ENCODE data around the gene MGAT1.

The MGAT1 gene

DNA sequence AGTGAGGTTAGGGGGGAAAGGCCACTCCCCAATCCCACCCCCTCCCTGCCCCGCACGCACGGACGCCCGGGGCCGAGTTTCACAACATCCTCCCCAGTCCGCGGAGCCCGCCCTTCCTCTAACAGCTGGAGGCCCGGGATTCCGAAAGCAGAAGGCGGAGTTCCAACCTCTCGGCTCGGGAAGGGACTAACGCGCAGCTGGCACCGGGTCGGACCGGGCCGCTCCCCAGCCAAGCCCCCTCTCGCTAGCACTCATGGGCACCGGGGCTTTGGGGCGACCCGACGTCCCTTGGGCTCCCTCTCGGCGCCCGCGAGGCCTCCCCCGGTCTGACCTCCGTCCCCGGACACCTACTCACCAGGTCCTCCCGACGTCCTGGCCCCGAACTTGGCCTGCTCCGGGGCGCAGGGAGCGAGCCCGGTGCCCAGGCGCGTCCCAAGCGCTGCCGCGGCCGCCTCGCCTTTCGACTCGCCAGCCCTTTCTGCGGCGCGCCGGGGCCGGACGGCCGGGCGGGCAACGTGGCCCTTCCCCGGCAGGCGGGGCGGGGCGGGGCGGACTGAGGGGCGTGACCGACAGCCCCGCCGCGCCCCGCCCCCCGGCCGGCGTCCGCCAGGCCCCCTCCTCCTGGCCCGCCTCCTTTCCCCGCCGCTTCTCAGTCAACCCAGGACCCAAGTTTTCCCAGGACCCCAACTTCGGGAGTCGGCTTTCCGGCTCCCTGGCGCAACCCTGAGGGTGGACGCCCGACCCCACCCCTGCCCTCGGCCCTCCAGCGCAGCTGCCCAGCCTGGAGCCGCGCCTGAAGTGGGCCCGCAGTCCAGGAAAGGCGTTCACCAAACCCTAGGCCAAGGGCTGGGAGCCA lies at the start of gene MGAT1:
TSS of gene MGAT1 (minus strand) at position 482 of the 856 bp plus-strand sequence. CDS start 9,835 bp downstream, outside the sequence.
- peak within 1 kb of the TSS; percentile 47 for H2AFZ ChIP-seq (ENCODE audit: low read depth, low read length)

GRCh38 chr5:180850434-180851078 lies 48.0 kb upstream of the MGAT1 start:
- Histone ChIP-seq H3K4me3 (ENCODE audit: low read length) (no peak overlapping the region), H2AFZ (ENCODE audit: low read depth, low read length) (no peak overlapping the region), H3K4me1 (ENCODE audit: insufficient read depth, low read length) (no peaks in the 10 kb centered on the region), H3K36me3 (ENCODE audit: insufficient read depth, low read length) (peaks cover 48% of the 10 kb centered on the region), H3K9me3 (ENCODE audit: low read length) (peaks cover 31% of the 10 kb centered on the region), H3K27me3 (ENCODE audit: insufficient read depth, low read length) (no peaks in the 10 kb centered on the region)

More for the DNA sequence above, at the start of gene MGAT1:
- H3K4me1 ChIP-seq (ENCODE audit: insufficient read depth, low read length) = peaks cover 28% of the 10 kb centered on the region
- peaks cover 13% of the 10 kb centered on the region for H3K36me3 ChIP-seq (ENCODE audit: insufficient read depth, low read length)
- no peaks in the 10 kb centered on the region for H3K27me3 ChIP-seq (ENCODE audit: insufficient read depth, low read length)
- peak within 1 kb of the TSS; percentile 91 for H3K4me3 ChIP-seq (ENCODE audit: low read length)
- H3K9me3 ChIP-seq (ENCODE audit: low read length) = no peaks in the 10 kb centered on the region

DNA sequence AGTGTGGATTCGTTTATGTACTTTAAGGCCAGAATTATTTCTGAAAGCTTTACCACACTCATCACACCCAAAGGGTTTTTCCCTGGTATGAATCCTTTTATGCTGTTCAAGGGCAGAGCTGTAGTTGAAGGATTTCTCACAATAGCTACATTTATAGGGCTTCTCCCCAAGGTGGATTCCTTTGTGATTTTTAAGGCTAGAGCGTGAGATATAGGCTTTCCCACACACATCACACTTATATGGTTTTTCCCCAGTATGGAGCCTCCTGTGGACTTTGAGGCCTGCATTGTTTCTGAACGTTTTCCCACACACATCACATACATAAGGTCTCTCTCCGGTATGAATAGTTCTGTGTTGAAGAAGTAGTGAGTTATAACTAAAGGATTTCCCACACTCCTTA lies 47.2 kb upstream of the MGAT1 start:
- H3K9me3 ChIP-seq (ENCODE audit: low read length) = peaks cover 33% of the 10 kb centered on the region
- H3K4me1 ChIP-seq (ENCODE audit: insufficient read depth, low read length) = no peaks in the 10 kb centered on the region
- no peaks in the 10 kb centered on the region for H3K27me3 ChIP-seq (ENCODE audit: insufficient read depth, low read length)
- H3K4me3 ChIP-seq (ENCODE audit: low read length) = no peak overlapping the region
- H3K36me3 ChIP-seq (ENCODE audit: insufficient read depth, low read length) = peaks cover 45% of the 10 kb centered on the region
- no peak overlapping the region for H2AFZ ChIP-seq (ENCODE audit: low read depth, low read length)

DNA sequence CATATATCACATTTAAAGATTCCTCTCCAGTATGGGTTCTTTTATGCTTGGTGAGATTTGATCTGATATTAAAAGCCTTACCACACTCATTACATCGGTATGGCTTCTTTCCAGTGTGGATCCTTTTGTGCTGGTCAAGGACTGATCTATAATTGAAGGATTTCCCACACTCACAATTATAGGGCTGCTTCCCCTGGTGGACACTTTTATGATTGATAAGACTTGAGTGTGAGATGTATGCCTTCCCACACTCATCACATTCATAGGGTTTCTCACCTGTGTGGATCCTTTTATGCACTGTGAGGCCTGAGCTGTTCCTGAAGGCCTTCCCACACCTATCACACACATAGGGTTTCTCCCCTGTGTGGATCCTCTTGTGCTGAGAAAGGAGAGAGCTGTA lies 46.3 kb upstream of the MGAT1 start:
- no peaks in the 10 kb centered on the region for H3K27me3 ChIP-seq (ENCODE audit: insufficient read depth, low read length)
- H3K36me3 ChIP-seq (ENCODE audit: insufficient read depth, low read length) = peaks cover 45% of the 10 kb centered on the region
- H2AFZ ChIP-seq (ENCODE audit: low read depth, low read length) = no peak overlapping the region
- H3K4me3 ChIP-seq (ENCODE audit: low read length) = no peak overlapping the region
- peaks cover 33% of the 10 kb centered on the region for H3K9me3 ChIP-seq (ENCODE audit: low read length)
- no peaks in the 10 kb centered on the region for H3K4me1 ChIP-seq (ENCODE audit: insufficient read depth, low read length)

GRCh38 chr5:180848265-180848664 lies 45.7 kb upstream of the MGAT1 start:
- peaks cover 33% of the 10 kb centered on the region for H3K9me3 ChIP-seq (ENCODE audit: low read length)
- no peaks in the 10 kb centered on the region for H3K27me3 ChIP-seq (ENCODE audit: insufficient read depth, low read length)
- peaks cover 45% of the 10 kb centered on the region for H3K36me3 ChIP-seq (ENCODE audit: insufficient read depth, low read length)
- H3K4me3 ChIP-seq (ENCODE audit: low read length) = no peak overlapping the region
- H2AFZ ChIP-seq (ENCODE audit: low read depth, low read length) = no peak overlapping the region
- no peaks in the 10 kb centered on the region for H3K4me1 ChIP-seq (ENCODE audit: insufficient read depth, low read length)

DNA sequence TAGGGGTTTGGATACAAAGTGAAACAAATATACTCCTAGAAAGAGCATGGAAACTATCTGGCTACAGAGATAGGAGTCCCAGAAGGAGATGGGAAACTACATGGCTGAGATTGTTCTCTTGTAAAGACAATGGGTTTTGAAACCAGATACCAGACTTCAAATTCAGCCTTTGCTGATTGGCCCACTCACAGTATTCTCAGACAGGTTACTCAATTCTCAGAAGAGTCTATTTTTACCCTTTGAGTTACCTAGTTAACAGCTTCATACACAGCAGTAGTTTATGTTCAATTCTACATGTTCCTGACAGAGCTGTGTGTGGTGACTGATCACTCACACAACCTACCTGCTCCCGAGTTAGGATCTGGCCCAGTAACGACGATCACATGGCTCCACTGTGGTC lies 44.4 kb upstream of the MGAT1 start:
- Histone ChIP-seq H3K27me3 (ENCODE audit: insufficient read depth, low read length) (no peaks in the 10 kb centered on the region), H2AFZ (ENCODE audit: low read depth, low read length) (no peak overlapping the region), H3K4me1 (ENCODE audit: insufficient read depth, low read length) (no peaks in the 10 kb centered on the region), H3K9me3 (ENCODE audit: low read length) (peaks cover 33% of the 10 kb centered on the region), H3K4me3 (ENCODE audit: low read length) (no peak overlapping the region), H3K36me3 (ENCODE audit: insufficient read depth, low read length) (peaks cover 44% of the 10 kb centered on the region)

GRCh38 chr5:180844858-180845257 lies 42.3 kb upstream of the MGAT1 start:
- Histone ChIP-seq H3K4me3 (ENCODE audit: low read length) (no peak overlapping the region), H3K4me1 (ENCODE audit: insufficient read depth, low read length) (no peaks in the 10 kb centered on the region), H3K36me3 (ENCODE audit: insufficient read depth, low read length) (peaks cover 22% of the 10 kb centered on the region), H3K9me3 (ENCODE audit: low read length) (peaks cover 15% of the 10 kb centered on the region), H2AFZ (ENCODE audit: low read depth, low read length) (no peak overlapping the region), H3K27me3 (ENCODE audit: insufficient read depth, low read length) (no peaks in the 10 kb centered on the region)

DNA sequence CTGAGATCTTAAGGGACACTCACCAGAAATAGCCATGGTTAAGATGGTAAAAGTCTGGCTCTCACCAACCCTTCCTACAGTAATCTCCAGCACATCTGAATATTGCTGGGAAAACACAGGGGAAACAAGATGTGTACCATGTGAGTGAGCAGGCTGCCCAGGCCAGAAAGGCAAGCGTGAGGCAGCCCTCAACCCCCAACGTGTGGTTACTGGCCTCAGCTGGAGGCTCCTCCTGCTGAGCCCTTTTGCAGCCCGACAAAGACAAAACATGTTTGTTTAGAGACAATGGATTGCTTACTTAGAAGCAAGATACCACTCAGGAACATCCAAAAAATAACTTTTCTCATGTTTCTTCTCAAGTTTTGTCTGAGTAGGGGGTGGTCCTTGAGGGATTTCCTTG lies 41.8 kb upstream of the MGAT1 start:
- Histone ChIP-seq H2AFZ (ENCODE audit: low read depth, low read length) (no peak overlapping the region), H3K9me3 (ENCODE audit: low read length) (peaks cover 11% of the 10 kb centered on the region), H3K27me3 (ENCODE audit: insufficient read depth, low read length) (no peaks in the 10 kb centered on the region), H3K4me1 (ENCODE audit: insufficient read depth, low read length) (no peaks in the 10 kb centered on the region), H3K4me3 (ENCODE audit: low read length) (no peak overlapping the region), H3K36me3 (ENCODE audit: insufficient read depth, low read length) (peaks cover 18% of the 10 kb centered on the region)

GRCh38 chr5:180839935-180840334 lies 37.3 kb upstream of the MGAT1 start:
- Histone ChIP-seq H3K27me3 (ENCODE audit: insufficient read depth, low read length) (no peaks in the 10 kb centered on the region), H2AFZ (ENCODE audit: low read depth, low read length) (no peak overlapping the region), H3K4me3 (ENCODE audit: low read length) (no peak overlapping the region), H3K4me1 (ENCODE audit: insufficient read depth, low read length) (no peaks in the 10 kb centered on the region), H3K36me3 (ENCODE audit: insufficient read depth, low read length) (no peaks in the 10 kb centered on the region), H3K9me3 (ENCODE audit: low read length) (no peaks in the 10 kb centered on the region)

GRCh38 chr5:180839227-180839626 lies 36.6 kb upstream of the MGAT1 start:
- no peaks in the 10 kb centered on the region for H3K36me3 ChIP-seq (ENCODE audit: insufficient read depth, low read length)
- no peaks in the 10 kb centered on the region for H3K27me3 ChIP-seq (ENCODE audit: insufficient read depth, low read length)
- H2AFZ ChIP-seq (ENCODE audit: low read depth, low read length) = no peak overlapping the region
- H3K9me3 ChIP-seq (ENCODE audit: low read length) = no peaks in the 10 kb centered on the region
- H3K4me3 ChIP-seq (ENCODE audit: low read length) = no peak overlapping the region
- H3K4me1 ChIP-seq (ENCODE audit: insufficient read depth, low read length) = no peaks in the 10 kb centered on the region

DNA sequence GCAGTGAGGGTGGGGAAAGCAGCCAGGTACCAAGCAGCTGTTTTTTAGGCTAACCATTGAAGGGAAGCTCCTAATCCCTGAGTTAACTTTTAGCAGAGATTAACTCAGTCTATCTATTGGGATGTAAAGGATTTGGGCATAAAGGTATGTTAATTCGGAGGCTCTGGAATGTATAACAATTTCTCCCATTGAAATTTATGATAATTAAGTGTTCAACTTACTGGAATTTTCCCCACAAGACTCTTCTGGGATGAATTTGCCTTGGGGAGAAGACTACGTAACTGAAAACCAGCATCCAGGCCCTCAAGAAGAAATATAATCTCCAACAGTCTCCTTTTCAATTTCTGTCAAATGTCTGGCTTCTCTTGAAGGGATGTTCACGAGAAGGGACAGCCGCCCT lies 34.9 kb upstream of the MGAT1 start:
- H3K27me3 ChIP-seq (ENCODE audit: insufficient read depth, low read length) = no peaks in the 10 kb centered on the region
- no peaks in the 10 kb centered on the region for H3K36me3 ChIP-seq (ENCODE audit: insufficient read depth, low read length)
- no peak overlapping the region for H3K4me3 ChIP-seq (ENCODE audit: low read length)
- no peaks in the 10 kb centered on the region for H3K4me1 ChIP-seq (ENCODE audit: insufficient read depth, low read length)
- H2AFZ ChIP-seq (ENCODE audit: low read depth, low read length) = no peak overlapping the region
- H3K9me3 ChIP-seq (ENCODE audit: low read length) = no peaks in the 10 kb centered on the region

DNA sequence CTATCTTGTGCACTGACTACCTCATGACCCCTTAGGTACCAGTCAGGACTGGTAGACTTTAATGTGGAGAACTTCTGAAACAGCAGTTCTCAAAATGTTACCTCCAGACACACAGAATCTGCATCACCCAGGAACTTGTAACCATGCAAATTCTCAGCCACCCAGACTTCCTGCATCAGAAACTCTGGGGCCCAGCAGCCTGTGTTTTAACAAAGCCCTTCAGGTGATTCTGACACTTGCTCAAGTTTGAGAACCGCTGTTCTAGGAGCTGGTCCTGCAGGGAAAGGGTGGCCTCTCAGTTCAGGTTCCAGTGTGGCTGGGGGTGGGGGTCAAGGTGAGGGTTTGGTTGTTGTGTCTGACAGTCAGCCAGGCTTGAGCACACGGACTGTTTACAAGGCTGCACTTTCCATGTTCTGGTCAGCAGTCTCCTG lies 30.0 kb upstream of the MGAT1 start:
- H3K36me3 ChIP-seq (ENCODE audit: insufficient read depth, low read length) = no peaks in the 10 kb centered on the region
- peaks cover 13% of the 10 kb centered on the region for H3K9me3 ChIP-seq (ENCODE audit: low read length)
- no peak overlapping the region for H2AFZ ChIP-seq (ENCODE audit: low read depth, low read length)
- peaks cover 3% of the 10 kb centered on the region for H3K27me3 ChIP-seq (ENCODE audit: insufficient read depth, low read length)
- no peak overlapping the region for H3K4me3 ChIP-seq (ENCODE audit: low read length)
- no peaks in the 10 kb centered on the region for H3K4me1 ChIP-seq (ENCODE audit: insufficient read depth, low read length)
